GM21576 (cell line): ENCODE results near the gene ORM1.

Source experiments
- ATAC-seq: cut with Tn5 transposase; IDR thresholded peaks from one replicate; pipeline ENCODE4 v1.9.1; 2021; ENCODE audit warnings: mild to moderate bottlenecking, moderate library complexity; ENCODE audit not compliant: unreplicated experiment

ORM1 gene

DNA sequence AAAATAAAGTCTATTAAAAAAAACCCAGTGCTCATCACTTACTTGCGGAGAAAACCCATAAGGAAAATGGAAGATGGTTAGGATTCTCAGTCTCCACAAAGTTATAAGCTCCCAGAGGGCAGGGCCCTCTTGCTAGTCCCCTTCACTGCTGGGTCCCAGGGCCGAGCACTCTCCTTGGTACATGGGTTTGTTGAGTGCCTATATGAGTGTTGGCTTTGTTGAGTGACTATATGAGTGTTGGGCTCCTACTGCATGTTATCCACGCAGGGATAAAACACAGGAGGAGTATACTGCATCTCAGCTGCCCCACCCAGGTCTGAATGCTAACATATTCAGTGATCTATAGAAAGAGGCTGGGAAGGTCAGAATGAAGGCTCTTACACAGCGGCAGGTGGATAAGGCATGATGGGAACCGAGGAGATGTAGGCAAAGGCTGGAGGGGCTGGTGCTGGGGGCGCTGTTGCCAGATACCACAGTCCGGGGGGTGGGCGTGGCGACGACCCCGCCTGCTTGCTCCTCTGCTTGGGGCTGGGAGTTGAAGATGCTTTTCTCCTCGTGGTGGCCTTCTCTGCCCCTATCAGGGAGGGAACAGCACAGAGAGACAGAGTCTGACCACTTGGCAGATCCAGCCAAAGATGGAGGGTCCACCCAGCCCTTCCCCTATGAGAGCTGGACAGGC is 18.4 kb downstream of the ORM1 start:
- no peak for ATAC-seq

DNA sequence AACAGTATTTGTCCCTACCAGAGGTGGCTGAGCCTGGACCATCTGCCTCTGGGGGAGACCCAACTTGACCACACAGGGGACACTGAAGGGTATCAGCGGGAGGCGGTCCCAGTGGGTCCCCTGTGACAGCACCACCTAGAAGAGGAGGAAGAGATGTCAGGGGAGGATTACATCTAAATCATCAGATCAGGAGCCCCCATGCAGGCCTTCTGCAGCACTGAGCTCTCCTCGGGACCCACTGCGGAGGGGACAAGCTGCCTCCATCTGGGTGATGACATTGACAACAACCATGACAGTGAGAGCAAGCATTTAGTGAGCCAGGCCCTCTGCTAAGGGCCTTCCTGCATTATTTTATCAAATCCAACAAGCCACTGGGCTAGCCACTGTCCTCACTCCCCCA is 19.1 kb downstream of the ORM1 start:
- ATAC-seq, result no peak

DNA sequence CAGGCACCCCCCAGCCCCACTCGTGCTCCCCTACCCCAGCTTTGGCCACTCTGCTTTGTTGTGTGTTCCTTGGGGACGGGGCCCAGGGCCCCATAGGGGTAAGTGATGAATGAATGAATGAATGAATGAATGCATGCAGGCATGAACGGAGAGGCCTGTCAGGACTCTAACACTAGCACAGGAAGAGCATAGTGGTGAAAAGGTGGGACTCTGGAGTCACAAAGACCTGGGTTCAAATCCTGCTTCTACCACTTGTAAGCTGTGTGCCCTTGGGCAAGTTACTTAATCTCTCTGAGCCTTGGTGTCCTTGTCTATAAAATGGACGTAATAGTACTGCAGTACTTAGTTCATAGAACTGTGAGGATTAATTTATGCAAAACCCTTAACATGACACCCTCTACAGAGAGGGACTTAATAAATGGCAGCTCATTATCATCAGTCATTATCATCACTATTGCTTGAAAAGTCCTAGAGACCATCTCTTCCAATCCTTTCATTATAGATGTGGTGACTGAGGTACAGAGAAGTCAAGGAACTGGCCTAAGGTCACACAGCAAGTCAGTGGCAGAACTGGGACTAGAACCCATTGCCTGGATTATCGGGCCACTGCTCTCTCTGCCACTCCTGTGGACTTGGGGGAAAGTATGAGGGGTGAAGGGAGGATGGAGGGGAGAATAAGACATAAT is 20.0 kb downstream of the ORM1 start:
- no peak for ATAC-seq

DNA sequence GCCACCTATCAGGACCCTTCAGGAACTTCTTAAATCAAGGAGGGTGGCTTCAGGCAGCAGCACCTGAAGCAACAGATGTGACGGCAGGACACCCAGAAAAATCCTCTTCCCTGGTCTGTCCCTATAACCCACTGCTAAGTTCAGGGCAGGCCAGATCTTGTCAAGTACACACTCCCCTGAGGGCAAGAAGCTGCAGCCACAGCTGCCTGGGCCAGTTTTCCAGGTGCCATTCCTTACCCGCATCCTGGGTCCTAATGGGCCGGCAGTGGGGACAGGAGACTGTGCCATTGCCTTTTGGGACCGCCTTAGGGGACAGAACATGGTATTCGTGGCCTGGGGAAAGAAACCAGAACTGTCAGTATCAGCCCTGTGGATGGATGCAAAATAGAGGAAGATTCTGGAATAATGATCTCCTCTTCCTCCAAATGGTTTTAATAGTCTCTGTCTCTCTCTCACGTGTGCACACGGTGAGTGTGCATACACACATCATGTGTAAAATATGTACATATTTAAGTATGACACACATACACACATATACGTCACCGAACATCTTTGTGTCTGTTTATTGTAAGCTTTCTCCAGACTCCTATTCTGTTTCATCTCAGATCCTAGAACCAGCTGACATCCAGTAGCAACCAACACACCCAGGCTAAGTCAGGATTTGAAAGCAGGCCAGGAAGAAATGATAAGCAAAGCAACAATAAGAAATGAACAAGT is 20.7 kb downstream of the ORM1 start:
- no peak for ATAC-seq

DNA sequence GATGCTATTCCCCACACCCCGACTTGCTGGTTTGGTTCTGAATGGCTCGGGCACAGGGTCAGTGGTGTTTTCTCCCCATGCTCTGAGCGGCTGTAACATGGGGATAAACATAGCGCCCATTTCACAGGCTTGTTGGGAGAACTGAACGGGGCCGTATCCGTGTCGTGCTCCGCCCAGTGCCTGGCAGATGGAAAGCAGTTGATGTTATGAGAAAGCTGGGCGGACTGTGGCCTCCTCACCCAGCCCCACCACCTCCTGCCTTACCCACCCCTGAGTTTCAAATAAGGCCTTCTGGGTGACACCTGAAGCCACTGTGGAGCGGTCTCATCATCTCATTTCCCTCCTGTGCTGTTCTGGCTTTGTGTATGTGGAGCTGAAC is 21.3 kb downstream of the ORM1 start:
- ATAC-seq, result no peak

DNA sequence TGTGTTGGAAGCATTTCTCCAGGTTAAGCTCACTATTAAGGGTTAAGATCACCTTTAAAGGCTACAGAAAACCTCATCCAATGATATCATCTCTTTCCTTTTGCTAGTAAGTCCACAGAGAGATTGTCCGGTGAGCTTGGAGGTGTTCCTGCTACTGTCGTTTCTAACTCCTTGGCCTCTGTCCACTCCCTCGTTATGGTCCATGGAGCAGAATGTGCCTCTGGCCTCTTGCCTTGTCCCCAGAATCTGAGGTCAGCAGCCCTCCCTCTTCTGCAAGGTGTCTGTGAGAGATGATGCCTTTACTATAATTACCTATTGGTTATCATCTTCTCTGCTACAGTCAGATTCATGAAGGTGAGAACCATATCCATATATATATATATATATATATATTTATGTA is 21.8 kb downstream of the ORM1 start:
- no peak for ATAC-seq

DNA sequence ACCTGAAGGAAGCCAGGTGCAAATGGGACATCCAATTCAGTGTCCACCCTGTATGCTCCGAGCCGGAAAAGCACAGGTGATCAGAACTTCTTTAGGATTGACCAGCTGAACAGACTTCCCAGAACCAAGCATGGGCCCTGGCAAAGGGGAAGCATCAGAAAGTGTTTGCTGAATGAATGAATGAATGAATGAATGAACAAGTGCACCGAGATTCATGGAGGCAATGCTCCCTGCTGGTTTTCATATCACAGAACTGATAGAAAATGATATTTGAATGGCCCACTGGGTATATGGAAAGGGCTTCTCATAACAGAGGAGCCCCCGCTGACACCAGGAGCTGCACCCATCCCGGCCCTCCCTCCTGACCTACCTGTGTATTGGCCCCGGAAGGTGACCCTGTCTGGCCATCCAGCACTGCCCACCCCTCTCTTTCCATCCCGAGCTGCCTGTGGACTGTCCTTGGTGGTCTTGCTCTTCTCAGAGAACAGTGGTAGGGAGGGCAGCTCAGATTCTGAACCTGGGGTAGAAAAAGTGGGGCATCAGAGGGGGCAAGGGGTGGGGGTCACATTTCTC is 22.7 kb downstream of the ORM1 start:
- no peak for ATAC-seq

DNA sequence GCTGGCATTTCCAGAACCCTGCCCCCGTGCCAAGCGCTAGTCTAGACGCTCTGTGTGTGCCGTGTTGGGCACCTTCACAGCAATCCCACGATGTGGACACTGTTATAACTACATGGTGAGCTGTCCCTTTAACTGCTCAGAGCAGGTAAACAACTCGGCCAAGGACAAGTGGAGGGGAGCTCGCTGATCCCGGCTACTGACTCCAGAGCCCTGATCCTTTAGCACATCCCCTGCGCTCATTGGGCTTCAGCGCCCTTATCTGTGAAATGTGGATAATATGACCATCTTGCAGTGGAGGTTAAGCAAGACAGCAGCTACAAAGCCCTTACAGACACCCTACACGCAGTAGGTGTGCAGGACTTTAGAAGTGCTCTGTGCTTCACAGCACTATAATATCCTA is 23.2 kb downstream of the ORM1 start:
- no peak for ATAC-seq

DNA sequence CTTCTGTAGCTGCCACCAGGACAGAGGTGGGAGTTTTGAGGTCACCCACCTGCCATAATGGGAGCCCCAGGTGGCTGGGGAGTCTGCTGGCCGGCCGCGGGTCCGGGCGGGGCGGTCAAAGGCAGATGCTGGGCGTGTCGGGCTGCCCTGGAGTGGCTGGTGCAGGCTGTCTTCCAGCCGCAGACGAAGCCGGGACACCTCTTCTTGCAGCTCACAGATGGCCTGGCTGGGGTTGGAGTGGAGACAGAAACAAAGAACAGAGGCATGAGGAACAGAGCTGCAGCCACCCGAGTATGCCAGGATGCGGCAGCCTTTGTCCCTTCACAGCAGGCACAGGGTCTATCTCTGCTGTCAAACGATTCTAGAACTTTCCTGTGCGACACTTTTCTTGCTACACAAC is 24.8 kb downstream of the ORM1 start:
- no peak for ATAC-seq

DNA sequence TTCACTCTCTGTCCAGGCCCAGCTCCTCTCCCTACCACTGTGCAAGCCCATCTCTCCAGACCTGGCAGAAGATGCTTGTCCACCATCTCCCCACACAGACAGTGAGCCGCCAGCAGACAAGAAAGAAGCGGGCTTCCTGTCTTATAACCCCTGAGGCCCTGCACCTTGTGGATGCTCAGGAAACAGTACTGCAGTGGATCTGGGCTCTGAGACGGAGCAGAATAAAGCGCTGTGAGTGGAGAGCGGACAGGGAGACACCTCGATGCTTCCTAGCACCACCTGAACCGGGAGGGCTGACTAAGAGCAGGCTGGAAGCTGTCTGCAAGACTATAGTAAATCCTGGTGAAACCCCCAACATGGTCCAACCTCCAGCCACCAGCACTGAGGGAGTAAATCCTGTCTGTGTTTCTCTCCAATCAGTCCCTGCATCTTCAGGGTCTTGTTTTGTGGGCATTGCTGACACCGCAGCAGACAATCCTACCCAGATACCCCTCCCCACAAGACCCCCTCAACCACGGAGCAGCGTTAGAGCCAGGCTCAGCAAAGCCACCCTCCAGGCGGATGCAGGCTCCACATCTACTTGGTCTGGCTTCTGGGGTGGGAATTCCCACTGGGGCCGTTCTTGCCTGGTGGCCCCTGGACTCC is 25.5 kb downstream of the ORM1 start:
- no peak for ATAC-seq

DNA sequence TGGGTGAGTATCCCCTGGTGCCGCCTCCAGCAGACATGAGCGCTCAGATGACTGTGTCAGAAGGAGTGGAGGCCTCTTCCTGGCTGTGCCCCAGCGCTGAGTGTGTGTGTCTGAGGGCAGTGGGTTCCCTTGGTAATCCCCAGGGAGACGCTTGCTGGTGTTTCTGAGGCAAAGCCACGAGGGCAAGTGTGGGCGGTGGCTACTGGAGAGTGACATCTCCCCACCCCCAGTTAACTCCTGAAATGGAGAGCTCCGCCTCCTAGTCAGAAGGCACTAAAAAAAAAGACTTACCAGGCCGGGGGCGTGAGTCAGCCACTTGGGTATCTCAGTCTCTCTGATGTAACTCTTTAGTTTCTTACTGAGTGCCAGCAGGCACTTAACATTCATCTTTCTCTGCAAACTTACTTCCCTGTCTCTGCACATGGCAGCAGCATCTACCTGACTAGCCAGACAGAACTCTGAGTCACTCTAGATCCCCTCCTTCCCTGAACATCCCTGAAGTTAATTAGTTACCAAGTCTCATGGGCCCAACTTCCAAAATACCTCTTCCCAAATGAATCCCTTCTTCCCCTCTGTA is 26.1 kb downstream of the ORM1 start:
- ATAC-seq, result peak; percentile 87

DNA sequence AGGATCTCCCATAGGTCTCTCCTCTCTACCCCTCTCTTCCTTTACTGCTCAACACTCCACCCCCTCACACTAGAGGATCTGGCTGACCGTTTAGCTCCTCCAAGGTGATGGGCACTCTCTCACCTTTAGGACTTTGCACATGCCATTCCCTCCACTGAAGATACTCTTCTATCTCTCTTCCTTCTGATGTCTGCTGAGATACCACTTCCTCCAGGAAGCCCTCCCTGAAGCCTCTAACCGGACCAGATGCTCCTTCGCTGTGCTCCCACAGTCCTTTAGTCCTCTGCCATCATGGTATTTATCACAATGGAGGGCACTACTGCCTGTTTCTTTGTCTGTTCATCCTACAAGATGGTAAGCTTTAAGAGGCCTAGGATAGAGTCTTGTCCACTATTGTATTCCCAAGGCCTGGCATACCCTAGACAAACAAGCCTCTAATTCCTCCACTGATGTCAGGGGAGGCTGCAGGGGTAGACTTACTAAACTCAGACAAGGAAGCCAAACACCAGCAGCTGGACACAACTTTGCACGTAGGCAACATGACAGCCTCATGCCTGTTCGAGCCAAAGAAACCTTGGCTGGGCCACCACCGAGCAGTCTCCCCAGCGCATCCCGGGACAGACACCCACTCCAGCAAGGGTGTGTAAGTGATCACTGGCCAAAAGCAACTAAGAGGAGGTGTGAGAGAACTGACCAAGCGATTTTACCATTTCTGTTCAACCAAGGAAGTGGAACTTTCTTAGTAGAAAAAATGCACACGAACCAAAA is 27.0 kb downstream of the ORM1 start:
- no peak for ATAC-seq

DNA sequence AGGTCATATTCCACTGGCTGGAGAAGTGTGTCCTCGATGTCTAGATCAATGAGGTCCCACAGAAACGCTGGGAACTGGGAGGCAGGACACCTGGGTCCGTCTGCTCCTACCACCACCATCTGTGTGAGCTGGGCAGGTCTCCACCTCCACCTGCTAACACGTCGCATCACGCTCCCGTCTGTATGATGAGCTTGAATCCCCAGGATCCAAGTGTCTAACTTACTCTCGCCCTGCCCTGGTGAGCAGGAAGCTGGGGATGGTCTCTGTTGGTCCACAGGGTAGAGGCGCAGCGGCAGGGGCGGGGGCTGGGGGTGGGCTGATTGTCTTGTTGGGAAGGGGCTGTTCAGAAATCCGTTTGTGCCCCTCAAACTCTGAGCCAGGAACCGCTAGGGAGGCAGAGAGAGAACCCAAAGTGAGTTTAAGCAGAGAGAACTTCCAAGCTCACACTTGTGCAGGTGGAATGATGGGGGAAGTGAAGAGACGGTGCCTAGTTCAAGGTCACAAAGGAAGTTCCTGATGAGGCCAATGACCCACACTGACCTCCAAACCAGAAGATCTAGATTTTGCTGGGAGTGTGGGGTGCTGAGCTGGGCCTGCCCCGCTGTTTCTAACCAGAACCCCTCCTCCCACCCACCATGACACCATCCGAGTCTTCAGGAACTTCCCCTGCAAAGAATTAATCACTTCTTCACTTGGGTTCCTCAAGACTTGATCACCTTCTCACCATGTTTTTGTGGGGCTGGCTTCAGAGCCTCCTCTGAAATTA is 27.9 kb downstream of the ORM1 start:
- ATAC-seq, result no peak

DNA sequence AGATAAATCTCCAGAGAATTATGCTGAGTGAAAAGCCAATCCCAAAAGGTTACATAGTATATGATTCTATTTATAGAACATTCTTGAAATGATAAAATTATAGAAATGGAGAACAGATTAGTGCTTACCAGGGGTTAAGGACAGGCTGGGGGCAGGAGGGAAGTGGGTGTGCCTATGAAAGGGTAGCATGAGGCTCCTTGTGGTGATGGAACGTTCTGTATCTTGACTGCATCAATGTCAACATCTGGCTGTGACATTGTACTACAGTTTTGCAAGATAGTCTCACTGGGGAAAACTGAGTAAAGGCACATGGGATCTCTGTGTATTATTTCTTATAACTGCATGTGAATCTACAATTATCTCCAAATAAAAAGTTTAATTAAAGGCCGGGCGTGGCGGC is 29.0 kb downstream of the ORM1 start:
- no peak for ATAC-seq

DNA sequence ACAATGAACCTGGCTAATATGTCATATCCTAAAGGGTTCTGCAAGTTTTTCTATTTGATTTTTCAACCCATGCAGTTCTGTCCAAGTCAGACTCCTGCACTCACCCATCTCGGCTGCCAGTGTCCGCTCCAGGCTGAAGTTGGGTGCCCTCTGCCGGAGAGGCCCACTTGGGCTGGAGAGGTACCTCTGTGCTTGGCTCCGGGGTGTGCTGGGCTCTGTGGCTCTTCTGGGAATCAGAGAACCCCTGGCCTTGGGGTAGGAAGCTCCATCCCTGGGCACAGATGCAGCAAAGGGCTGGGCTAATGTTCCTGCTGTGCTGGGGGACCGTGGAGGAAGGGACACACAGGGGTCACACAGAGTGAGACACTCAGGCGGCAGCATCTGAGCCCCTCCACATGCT is 32.9 kb downstream of the ORM1 start:
- no peak for ATAC-seq

DNA sequence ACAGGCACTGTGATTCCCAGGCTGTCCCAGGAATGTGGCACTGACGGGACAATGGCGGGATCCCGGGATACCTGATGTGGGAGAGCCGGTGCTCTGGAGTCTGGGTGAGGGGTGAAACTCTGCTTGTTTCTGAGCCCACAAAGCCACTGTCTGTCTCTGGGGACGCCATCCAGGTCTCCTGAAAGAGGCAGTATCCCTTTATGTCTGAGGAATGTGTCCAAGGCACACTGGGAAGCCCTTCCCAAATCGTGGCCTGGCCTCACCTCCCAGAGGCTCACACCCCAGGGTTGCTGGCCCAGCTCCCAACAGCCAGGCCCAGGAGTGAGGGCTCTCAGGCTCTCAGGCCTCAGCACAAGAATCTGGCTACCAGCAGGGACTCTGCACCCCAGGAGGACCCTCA is 33.9 kb downstream of the ORM1 start:
- no peak for ATAC-seq

DNA sequence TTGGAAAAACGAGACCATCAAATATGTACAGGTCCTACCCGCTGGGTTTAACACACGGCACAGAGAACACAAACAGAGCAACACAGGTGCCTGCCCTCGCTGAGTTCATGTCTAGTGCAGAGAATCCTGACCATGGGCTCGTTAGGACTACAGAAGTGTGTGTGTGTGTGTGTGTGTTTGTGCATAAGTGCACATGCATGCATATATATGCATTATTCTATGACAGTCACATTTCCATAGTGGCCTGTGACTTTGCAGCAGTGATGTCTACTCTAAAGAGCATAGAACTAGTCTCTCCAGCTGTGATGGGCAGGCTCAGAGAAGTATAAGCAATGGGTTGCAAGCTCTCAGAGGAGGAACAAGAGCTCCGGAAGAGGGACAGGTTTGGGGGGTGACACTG is 34.5 kb downstream of the ORM1 start:
- no peak for ATAC-seq

DNA sequence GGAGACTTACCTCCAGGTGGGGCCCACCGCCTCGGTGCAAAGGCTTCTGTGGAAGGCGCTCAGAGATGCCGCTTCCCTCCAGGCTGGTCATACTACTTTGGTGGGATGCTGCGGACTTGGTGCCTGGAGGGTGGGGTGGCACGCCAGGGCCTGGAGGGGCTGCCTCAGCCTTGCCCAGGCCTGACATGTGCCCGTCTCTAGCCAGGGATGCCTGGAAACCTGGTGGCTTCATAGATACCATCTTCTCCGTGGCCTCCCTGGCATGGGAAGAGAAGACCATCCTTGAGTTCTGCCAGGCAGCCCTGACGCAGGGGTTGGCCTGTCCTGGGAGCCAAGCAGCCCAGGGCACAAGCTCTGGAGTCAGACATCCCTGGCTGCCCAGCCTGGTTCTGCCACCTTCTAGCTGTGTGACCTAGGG is 35.0 kb downstream of the ORM1 start:
- ATAC-seq, result no peak

DNA sequence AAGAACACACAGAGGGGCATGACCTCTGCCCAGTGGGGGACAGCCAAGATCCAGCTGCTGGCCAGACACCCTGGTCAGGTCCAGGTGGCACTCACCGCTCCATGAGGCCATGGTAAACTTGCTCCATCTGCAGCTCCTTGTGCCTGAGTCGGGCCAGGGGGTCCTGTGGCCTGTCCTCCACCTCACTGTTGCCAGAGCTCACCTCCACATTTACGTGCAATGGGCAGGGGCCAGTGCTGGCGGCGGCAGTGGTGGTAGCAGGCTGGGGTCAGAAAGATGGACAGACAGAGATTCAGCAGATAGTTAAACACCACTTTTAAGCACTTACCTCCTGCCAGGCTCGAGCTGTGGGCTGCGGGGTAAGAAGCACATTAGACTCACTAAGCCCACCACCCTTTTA is 36.9 kb downstream of the ORM1 start:
- no peak for ATAC-seq

DNA sequence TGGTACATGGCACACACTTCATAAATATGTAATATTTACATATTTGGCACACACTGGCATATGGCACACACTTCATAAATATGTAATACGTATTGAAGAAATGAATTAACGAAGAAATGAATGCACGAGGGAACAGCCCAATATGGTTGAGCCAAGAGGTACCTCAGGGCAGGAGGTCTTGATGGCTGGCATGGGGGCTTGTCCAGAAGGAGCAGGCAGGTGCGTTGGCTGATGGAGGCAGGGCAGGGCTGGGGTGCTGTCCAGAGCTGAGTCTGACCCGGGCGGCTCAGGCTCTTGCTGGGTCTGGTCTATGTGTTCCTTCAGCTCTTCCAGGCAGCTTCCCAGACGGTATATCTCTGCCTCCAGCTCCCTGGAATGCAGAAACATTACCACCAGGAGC is 38.6 kb downstream of the ORM1 start:
- no peak for ATAC-seq
